HG03159 (cell line): ENCODE measurements around the gene BRINP2.
"Not testable (repeated sequence)": the region's sequence is repeated elsewhere in the genome, so short reads cannot be mapped to it uniquely, and the experiment has no call there.

Source experiments
- ATAC-seq: cut with Tn5 transposase; IDR thresholded peaks from one replicate; pipeline ENCODE4 v1.9.1; 2021; ENCODE audit warnings: mild to moderate bottlenecking, moderate library complexity; ENCODE audit not compliant: unreplicated experiment

BRINP2 gene

DNA sequence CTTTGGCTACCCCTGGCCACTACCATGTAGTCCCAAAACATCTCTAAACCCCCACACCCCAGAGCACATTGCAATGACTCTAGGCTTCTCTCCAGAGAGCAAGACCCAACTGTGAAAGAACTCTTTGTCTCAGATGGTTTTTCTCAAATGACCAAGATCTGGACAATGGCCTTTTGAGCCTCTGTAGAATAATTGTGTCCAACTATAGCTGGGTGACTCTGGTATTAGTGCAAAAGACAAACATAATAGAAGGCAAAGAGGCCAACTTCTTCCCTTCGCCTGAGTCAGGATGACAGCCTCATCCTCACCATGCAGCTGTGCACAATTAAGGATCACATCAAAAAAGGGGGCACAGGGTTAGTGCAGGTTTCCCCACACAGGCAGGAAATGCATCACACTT, 139.6 kb downstream of the BRINP2 start:
- no peak for ATAC-seq

DNA sequence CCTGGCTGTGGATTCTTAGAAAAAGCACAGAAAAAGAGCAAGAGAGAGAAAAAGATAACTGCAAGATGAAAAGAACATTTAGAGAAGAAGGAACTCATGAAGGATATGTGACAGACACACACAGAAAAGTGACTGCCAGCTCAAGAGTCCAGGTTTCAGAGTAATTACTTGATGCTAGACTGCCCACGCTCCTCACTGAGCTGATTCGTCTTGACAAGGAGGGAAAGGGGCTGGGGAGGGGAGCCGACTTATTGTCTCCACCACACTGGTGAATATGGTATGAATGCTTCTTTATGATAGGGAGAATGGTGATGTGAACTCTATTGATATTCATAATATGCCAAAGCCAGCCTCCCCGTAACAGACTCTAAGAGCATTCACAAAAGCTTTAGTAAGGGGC, 140.4 kb downstream of the BRINP2 start:
- no peak for ATAC-seq

DNA sequence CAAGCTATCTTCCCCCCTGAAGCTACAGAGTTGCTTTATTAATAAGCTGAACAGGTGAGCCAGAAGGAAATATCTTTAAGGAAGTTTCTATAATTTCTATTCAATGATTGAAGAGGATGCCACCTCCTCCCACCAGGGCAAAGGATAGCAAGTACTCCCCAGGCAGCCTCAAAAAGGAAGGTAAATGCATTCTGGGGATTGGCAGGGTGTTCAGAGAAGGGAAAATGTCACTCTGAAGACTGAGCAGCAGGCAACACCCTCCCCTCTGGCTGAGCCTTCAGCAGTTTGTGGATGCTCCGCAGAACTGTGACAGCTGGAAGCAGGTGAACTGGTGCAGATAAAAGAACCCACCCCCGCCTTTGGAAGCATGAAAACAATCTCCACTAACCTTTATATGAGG, 140.8 kb downstream of the BRINP2 start:
- ATAC-seq = no peak

DNA sequence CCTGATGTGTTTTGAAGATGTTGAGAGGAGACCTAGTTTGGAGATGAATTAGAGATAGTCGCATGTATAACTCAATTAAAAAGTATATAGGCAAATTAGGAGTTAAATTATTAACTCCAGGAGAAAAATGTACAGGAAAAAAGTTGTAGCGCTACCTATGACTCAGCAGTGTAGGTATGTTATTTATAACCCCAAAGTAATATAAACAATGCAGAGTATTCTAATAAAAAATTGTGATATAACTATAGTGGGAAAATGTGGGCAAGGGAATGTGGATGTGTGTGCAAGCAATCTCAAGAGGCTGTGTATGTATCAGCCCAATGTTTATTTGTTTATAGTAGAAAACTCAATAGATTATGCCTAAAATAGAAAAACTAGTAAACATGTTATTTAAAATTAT, 144.5 kb downstream of the BRINP2 start:
- ATAC-seq = no peak

DNA sequence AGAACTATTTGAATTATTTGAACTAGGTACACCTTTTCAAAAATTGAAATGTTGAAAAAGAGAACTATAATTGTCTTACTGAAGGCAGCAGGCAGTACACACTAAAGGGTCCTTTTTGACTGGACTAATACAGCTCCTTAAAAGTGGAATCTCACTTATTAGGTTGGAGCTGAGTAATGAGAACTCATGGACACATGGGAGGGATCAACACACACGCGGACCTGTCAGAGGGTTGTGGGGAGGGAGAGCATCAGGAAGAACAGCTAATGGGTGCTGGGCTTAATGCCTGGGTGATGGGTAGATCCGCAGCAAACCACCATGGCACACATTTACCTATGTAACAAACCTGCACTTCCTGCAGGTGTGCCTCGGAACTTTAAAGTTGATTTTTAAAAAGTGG, 145.0 kb downstream of the BRINP2 start:
- no peak for ATAC-seq

DNA sequence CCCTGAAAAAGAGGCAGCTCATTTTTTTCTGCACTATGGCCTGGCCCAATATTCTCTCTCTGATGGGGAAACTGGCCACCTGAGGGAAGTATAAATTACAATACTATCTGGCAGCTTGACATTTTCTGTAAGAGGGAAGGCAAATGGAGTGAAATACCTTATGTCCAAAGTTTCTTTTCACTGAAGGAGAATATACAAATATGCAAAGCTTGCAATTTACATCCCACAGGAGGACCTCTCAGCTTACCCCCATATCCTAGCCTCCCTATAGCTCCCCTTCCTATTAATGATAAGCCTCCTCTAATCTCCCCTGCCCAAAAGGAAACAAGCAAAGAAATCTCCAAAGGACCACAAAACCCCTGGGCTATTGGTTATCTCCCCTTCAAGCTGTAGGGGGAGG, 150.7 kb downstream of the BRINP2 start:
- not testable (repeated sequence) for ATAC-seq

DNA sequence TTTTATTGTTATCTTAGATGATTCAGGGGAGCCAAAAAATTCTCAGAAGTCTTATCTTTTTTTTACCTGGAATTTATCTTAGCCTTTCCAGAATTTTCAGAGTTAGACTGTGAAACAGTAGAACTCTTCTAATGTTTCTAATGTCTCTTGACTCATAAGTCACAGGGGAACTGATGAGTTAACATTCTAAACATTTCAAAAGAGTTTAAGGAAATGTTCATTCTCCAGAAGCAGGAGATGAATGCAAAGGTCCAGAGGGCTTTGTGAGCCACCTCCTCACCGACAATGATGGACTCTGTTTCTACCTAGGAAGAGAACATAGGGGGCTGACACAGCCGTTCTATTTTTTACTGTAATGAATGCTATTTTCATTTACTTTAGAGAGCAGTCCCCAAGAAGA, 157.5 kb downstream of the BRINP2 start:
- no peak for ATAC-seq

DNA sequence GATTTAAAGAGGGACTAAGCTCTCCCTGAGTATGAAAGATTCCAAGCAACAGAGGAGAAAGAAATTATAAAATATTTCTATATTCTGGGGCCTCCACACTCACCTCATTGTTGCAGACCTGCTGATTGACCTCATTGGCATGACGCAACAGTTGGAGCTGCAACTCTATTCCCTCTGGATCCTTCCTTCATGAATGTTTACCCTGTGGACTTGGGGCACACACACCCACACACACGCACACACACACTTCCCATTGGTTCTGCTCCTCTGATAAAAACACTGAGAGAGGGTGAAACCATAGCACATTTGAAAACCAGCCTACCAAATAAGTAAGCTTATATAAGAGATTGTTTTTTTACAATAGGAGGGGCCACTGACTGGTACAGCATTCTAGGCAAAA, 159.1 kb downstream of the BRINP2 start:
- ATAC-seq = no peak
